ENCODE data around the gene ST3GAL4. TPM values are rescaled to one million over a fixed set of nuclear protein-coding genes. Genes with fewer than 3 reads are reported as not detected.

The ST3GAL4 gene
- total RNA-seq, 4 donors from 2014 or later = 3.4 to 12.4 (median 9.6) TPM

- Histone ChIP-seq H3K27ac (peak overlapping the region; percentile 2 to 37 (median 26)), H3K4me1 (peaks cover 19 to 42% of the 10 kb centered on the region in 2 donors), H3K36me3 (peaks cover 0 to 2% of the 10 kb centered on the region in 2 donors), H3K9me3 (no peaks in the 10 kb centered on the region), H3K4me3 (no peak overlapping the region), H3K27me3 (no peaks in the 10 kb centered on the region)
- no peak for TF ChIP-seq CTCF (IDR thresholded peaks at IDR 0.05 in 4 of 5, conservative IDR thresholded peaks at IDR 0.05 in 1 of 5)
- TF ChIP-seq POLR2A (IDR thresholded peaks at IDR 0.05) = no peak
- ATAC-seq (peak; percentile 75 to 76), DNase-seq (peak in 1 of 2 donors; percentile 37)
- in situ Hi-C loops (cut with MboI; ENCODE audit: low sequenced_read_pairs in 4 of 4) = no loop called here
- intact Hi-C loops (cut with DNase I; ENCODE audit: low total_unique reads) = no loop called here
These were observed 6.5 kb upstream of the ST3GAL4 start for GRCh38 chr11:126348806-126349582.

GRCh38 chr11:126350836-126351235, 4.7 kb upstream of the ST3GAL4 start:
- no peaks in the 10 kb centered on the region for H3K36me3 ChIP-seq
- TF ChIP-seq CTCF (IDR thresholded peaks at IDR 0.05 in 4 of 5, conservative IDR thresholded peaks at IDR 0.05 in 1 of 5) (no peak), POLR2A (IDR thresholded peaks at IDR 0.05) (no peak)
- H3K4me1 ChIP-seq = peaks cover 27 to 49% of the 10 kb centered on the region in 2 donors
- in situ Hi-C loops (cut with MboI; ENCODE audit: low sequenced_read_pairs in 4 of 4) = loop anchor here in 1 of 4 donors (10.0 kb wide), 1 partner anchor 56 kb away; no protein-coding TSS in a partner anchor
- ATAC-seq (no peak), DNase-seq (no peak)
- intact Hi-C loops (cut with DNase I; ENCODE audit: low total_unique reads) = no loop called here
- no peak overlapping the region for H3K27ac ChIP-seq
- no peaks in the 10 kb centered on the region for H3K27me3 ChIP-seq
- H3K4me3 ChIP-seq = no peak overlapping the region
- H3K9me3 ChIP-seq = no peaks in the 10 kb centered on the region

GRCh38 chr11:126352163-126352562, 3.3 kb upstream of the ST3GAL4 start:
- TF ChIP-seq CTCF (IDR thresholded peaks at IDR 0.05 in 4 of 5, conservative IDR thresholded peaks at IDR 0.05 in 1 of 5) (no peak), POLR2A (IDR thresholded peaks at IDR 0.05) (no peak)
- Histone ChIP-seq H3K27me3 (no peaks in the 10 kb centered on the region), H3K9me3 (no peaks in the 10 kb centered on the region), H3K4me3 (no peak overlapping the region), H3K27ac (no peak overlapping the region), H3K4me1 (peaks cover 38 to 53% of the 10 kb centered on the region in 2 donors), H3K36me3 (no peaks in the 10 kb centered on the region)
- intact Hi-C loops (cut with DNase I; ENCODE audit: low total_unique reads) = no loop called here
- ATAC-seq (no peak), DNase-seq (no peak)
- in situ Hi-C loops (cut with MboI; ENCODE audit: low sequenced_read_pairs in 4 of 4) = loop anchor here in 1 of 4 donors (10.0 kb wide), 1 partner anchor 57 kb away; no protein-coding TSS in a partner anchor

- TF ChIP-seq POLR2A (IDR thresholded peaks at IDR 0.05) = no peak
- H3K36me3 ChIP-seq = no peaks in the 10 kb centered on the region
- H3K9me3 ChIP-seq = no peaks in the 10 kb centered on the region
- H3K27me3 ChIP-seq = no peaks in the 10 kb centered on the region
- H3K4me3 ChIP-seq = no peak overlapping the region
- ATAC-seq (no peak), DNase-seq (no peak)
- intact Hi-C loops (cut with DNase I; ENCODE audit: low total_unique reads) (no loop called here), in situ Hi-C loops (cut with MboI; ENCODE audit: low sequenced_read_pairs in 4 of 4) (loop anchor here in 1 of 4 donors (10.0 kb wide), 1 partner anchor 58 kb away; no protein-coding TSS in a partner anchor)
- no peak overlapping the region for H3K27ac ChIP-seq
- H3K4me1 ChIP-seq = peaks cover 34 to 52% of the 10 kb centered on the region in 2 donors
These were observed 2.3 kb upstream of the ST3GAL4 start for GRCh38 chr11:126352934-126353801.

Data from gastrocnemius medialis (tissue), 4 donors.